COLO668 (cell line): Measurements from ENCODE around the gene HACD3.
"Not testable (repeated sequence)": the region's sequence is repeated elsewhere in the genome, so short reads cannot be mapped to it uniquely, and the experiment has no call there.

ENCODE experiments used
- DNase-seq: peaks from one replicate; lab custom pipeline; 2025; ENCODE audit not compliant: unreplicated experiment; lab: John Stamatoyannopoulos, UW

The HACD3 gene

GRCh38 chr15:65547841-65548240 is 17.6 kb downstream of the HACD3 start:
- DNase-seq = no peak

- not testable (repeated sequence) for DNase-seq
Observed at GRCh38 chr15:65549288-65549687, 19.0 kb downstream of the HACD3 start.

GRCh38 chr15:65550681-65551098 is 20.4 kb downstream of the HACD3 start:
- no peak for DNase-seq

- DNase-seq = no peak
Observed at GRCh38 chr15:65551183-65551582, 20.9 kb downstream of the HACD3 start.

- DNase-seq = not testable (repeated sequence)
Observed at GRCh38 chr15:65552851-65553250, 22.6 kb downstream of the HACD3 start.

GRCh38 chr15:65553691-65554090 is 23.4 kb downstream of the HACD3 start:
- no peak for DNase-seq

- no peak for DNase-seq
Observed at GRCh38 chr15:65556622-65557021, 26.4 kb downstream of the HACD3 start.

- no peak for DNase-seq
Observed at GRCh38 chr15:65558336-65558735, 28.1 kb downstream of the HACD3 start.

- DNase-seq = no peak
Observed at GRCh38 chr15:65558997-65559760, 28.9 kb downstream of the HACD3 start.

- no peak for DNase-seq
Observed at GRCh38 chr15:65559941-65560340, 29.7 kb downstream of the HACD3 start.

GRCh38 chr15:65561934-65562333 is 31.7 kb downstream of the HACD3 start:
- no peak for DNase-seq

- no peak for DNase-seq
Observed at GRCh38 chr15:65569728-65570127, 39.5 kb downstream of the HACD3 start.

- no peak for DNase-seq
Observed at GRCh38 chr15:65571971-65572370, 41.7 kb downstream of the HACD3 start.

- no peak for DNase-seq
Observed at GRCh38 chr15:65576664-65577063, 46.4 kb downstream of the HACD3 start.

GRCh38 chr15:65577129-65577996 is 47.1 kb downstream of the HACD3 start:
- DNase-seq = no peak

- DNase-seq = no peak
Observed at GRCh38 chr15:65578904-65579728, 48.9 kb downstream of the HACD3 start.

GRCh38 chr15:65579762-65580161 is 49.5 kb downstream of the HACD3 start:
- DNase-seq = no peak

- DNase-seq = no peak
Observed at GRCh38 chr15:65580287-65580686, 50.0 kb downstream of the HACD3 start.

- DNase-seq = no peak
Observed at GRCh38 chr15:65583701-65584100, 53.4 kb downstream of the HACD3 start.

GRCh38 chr15:65584241-65584640 is 54.0 kb downstream of the HACD3 start:
- no peak for DNase-seq

GRCh38 chr15:65587094-65587493 is 56.8 kb downstream of the HACD3 start:
- no peak for DNase-seq
